Stimulated activated CD4-positive, alpha-beta T cell treated with anti-CD3 and anti-CD28 coated beads, Interleukin-12 subunit alpha, Interleukin-12 subunit beta, amount 100 ng/mL, for 4 hours (primary cell): Measurements from ENCODE around the gene PIP4K2C.

Experiments used
- DNase-seq: peaks from one replicate; pipeline ENCODE4 v3.0.0-alpha.2; 2020

Gene PIP4K2C

DNA sequence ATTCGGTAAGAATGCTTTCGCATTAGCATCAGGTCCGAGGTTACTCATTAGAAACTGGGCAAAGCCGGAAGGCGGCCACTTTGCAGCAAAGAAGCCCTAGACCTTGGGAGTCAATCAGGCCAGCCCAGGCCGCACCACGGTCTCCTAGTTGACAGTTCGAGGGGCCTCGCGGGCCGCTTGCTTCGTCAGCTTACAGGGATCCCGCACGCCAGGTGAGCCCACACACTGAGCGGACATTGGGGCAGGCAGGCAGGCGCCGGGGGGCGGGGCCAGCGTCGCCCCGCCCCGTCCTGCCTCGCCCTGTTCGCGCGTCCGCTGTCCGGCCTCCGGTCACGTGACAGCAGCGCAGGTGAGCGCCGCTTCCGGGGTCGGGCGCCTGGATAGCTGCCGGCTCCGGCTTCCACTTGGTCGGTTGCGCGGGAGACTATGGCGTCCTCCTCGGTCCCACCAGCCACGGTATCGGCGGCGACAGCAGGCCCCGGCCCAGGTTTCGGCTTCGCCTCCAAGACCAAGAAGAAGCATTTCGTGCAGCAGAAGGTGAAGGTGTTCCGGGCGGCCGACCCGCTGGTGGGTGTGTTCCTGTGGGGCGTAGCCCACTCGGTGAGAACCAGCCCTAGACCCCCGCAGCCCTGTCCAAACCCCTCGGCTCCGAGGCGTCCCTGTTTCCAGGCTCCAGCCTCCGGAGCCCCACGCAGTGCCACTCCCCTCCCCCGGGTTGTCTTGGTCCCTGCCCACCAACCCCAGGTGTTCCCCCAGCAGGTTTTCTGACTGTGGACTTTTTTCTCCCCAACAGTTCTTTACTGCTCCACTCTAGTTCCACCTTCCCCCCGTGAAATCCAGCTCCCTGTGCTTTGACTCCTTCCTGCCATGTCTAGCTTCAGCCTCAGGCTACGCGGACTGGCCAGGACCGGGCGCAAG, at the start of gene PIP4K2C:
PIP4K2C (plus strand) TSS at position 329 of the 918 bp plus-strand sequence; CDS start at position 427, 98 bp downstream.
- DNase-seq, result peak; percentile 73

- no peak for DNase-seq
These were observed 49.3 kb upstream of the PIP4K2C start for GRCh38 chr12:57541717-57542116.

- DNase-seq, result no peak
These were observed 47.4 kb upstream of the PIP4K2C start for GRCh38 chr12:57543581-57543980.

- DNase-seq, result no peak
These were observed 45.1 kb upstream of the PIP4K2C start for GRCh38 chr12:57545809-57546437.

DNA sequence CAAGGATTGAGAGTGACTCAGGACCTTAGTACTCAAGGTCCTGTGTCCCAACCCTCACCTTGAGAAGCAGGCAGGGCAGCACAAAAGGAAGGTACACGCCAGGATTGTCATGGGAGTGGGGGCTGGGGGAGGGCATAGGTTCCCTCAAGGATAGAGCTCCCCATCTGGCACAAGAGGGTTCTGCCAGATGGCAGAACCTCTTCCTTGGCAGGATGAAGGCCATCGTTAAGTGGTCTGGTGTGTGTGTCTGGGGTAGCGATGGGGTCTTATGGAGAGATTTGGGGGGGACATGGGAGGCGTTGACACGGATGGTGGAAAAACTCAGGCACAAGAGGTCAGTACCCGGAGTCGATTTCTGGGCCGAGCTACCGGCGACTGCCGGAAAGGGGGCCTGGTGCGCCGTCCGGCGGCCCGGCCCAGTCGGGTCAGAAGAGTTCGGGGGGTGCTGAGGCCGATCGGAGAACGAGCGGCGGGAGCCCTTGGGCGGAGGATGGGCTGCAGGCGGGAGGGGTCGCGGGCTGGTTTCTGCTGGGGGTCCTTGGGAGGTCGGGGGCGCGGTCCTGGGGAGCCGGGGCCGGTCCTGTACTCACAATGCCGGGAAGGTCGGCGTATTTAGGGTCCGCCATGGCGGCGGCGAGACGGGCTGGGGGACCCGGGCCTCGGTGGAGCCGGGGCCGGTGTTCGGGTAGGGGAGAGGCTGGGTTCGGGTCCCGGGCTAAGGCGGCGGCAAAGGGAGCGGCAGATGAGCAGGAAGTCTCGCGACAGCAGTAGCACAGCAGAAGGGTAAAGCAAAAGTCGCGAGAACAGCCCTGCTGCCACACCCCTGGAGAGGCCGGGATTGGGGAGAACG, 44.3 kb upstream of the PIP4K2C start, which contains the start of gene DCTN2:
DCTN2 (minus strand) TSS at position 755 of the 850 bp plus-strand sequence; CDS start at position 626, 129 bp downstream.
- peak; percentile 88 for DNase-seq

DNA sequence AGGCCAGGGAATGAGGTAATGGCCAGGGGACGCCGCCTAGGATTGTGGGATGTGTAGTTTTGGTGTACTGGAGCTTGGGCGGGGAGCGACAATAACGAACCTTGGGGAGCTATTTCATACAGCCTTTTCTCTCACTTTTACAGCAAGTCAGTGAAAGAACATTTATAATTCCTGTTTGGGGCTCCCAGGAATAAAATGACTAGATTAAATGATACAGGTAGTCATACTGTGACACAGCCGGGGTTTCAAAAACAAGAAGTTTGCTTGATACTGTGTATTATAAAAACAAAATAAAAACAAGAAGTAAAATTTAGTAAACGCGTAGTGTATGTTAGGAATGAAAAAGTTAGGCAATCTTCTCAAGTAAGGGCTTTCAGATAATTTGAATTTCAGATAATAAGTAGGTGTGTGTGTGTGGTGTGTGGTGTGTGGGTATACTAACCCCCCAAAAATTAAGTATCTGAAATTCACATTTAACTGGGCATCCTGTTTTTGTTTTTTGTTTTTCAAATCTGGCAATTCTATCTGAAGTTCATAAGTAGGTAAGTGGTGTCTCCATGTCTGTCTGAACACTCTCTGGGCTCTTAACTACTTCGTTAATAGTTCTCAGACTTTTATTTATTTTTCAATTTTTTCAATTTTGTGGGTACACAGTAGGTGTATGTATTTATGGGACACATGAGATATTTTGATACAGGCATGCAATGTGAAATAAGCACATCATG, 43.5 kb upstream of the PIP4K2C start:
- no peak for DNase-seq

- DNase-seq, result no peak
These were observed 43.0 kb upstream of the PIP4K2C start for GRCh38 chr12:57548013-57548315.

DNA sequence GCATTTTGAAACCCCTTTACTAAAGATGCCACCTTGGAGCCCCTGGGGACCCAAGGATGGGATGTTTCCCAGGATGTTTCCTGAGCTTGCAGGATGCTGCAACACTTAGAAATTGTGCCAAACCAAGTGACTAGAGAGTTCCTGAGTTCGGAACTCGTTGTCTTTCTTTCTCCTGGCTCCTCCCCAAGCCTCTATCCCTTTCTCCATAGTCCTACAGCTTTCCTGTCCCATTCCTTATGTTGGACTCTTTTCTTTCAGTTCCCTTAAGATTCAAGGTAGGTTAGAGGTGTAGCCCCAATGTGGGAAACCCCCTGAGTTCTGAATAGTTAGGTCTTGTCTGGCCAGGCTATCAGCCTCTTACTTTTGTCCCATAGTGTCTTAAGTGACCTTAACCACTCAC, 42.5 kb upstream of the PIP4K2C start:
- no peak for DNase-seq

DNA sequence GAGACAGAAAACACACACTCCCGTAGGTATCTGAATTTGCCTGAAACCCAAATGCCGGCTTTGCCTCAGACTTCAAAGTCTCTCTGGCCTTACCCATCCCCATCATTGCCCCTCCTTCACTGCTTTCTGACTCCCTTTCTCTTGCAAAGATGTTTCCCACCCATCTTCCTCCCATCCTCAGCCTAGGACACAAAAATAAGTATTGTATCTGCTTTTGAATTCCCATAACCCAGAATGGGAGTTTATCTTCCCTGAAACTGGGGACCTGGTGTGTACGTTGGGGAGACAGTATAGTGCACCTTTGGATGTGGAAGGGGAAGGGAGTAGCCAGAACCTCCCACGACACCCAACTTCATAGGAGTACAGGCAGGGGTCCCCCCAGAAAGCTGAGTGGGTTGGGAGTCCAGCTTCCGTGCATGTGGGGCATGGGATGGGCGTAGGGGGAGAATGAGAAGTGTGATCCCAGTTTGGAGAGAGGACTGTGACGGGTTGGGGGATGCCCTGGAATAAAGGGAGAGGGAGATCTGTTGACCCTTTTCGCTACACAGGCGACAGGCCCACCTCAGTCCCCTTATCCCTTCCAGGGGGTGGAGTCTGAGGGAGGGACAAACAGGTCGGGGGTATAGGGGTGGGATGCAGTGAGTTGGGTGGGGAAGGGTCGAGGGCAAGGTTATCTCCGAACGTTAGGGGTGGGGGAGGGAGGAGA, 41.6 kb upstream of the PIP4K2C start:
- DNase-seq, result no peak

- peak; percentile 54 for DNase-seq
These were observed 40.9 kb upstream of the PIP4K2C start, which contains the start of gene KIF5A for GRCh38 chr12:57549909-57550640. KIF5A (plus strand) TSS chr12:57550044; CDS start chr12:57550272, 228 bp downstream.

- no peak for DNase-seq
These were observed 40.1 kb upstream of the PIP4K2C start for GRCh38 chr12:57550641-57551549.

DNA sequence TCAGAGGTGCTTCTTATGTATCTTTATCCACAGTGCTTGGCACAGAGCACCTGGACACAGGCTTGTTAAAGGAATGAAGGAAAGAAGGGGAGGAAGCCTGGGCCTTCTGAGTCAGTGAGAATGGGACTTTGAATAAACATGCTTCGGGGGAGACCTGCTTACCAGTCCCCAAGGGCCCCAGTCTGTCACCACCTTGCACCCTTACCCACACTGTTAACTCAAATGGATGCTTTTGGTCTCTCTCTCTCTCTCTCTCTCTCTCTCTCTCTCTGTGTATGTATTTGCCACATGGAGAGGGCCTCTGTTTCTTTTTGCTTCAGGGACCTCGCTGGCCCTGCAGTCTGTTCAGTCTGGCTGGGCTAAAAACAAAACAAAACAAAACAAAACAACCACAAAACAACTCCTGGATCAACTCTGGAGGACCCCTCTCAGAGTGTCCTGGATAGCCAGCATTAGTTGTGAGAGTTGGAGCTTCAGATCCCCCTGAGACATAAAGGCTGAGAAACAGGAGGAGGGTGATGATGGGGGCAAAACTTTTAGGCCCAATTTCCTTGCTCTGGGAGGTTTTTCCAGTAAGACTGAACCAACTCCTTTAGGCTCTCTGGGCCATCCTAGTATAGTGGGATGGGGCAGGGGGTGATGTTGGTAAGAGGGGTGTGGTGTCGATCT, 39.2 kb upstream of the PIP4K2C start:
- no peak for DNase-seq

DNA sequence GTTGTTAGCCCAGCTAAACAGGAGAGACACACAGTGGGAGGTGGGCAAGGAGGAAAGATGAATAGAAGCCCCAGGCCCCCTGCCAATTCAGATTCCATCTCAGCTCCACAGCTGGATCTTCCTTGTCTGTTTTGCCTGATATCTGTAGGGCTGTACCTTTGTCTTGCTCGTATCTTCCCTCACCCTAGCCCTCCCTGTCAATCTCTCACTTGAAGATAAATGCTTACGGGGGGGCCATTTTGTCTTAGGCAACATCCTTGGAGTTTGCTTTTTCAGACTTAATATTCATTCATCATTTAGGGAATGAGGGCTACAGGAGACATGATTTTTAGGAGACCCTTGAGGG, 38.7 kb upstream of the PIP4K2C start:
- no peak for DNase-seq

- no peak for DNase-seq
These were observed 38.1 kb upstream of the PIP4K2C start for GRCh38 chr12:57552835-57553313.

- DNase-seq, result no peak
These were observed 37.4 kb upstream of the PIP4K2C start for GRCh38 chr12:57553343-57554202.

- DNase-seq, result no peak
These were observed 36.5 kb upstream of the PIP4K2C start for GRCh38 chr12:57554453-57554852.

GRCh38 chr12:57554897-57555296, 36.1 kb upstream of the PIP4K2C start:
- DNase-seq, result no peak

GRCh38 chr12:57558864-57559263, 32.1 kb upstream of the PIP4K2C start:
- no peak for DNase-seq
